Endodermal cell (in vitro differentiated cells): ENCODE results near the gene ZCCHC9. TPM values are rescaled to one million over a fixed set of nuclear protein-coding genes. Genes with fewer than 3 reads are reported as not detected.

Experiments used
- DNase-seq: peaks from one replicate; pipeline ENCODE4 v3.0.0-alpha.2; 2017
- H3K27ac ChIP-seq: 2 replicates; pipeline ENCODE4 v1.5.1; 2013; ENCODE audit warnings: mild to moderate bottlenecking, low read depth, low read length, moderate library complexity
- H3K27me3 ChIP-seq: 2 replicates; pipeline ENCODE4 v1.6.1; 2013; ENCODE audit warnings: mild to moderate bottlenecking, low read length, moderate library complexity; ENCODE audit not compliant: insufficient read depth, control insufficient read depth, poor library complexity, severe bottlenecking
- H3K36me3 ChIP-seq: 2 replicates; pipeline ENCODE4 v1.7.0; 2013; ENCODE audit warnings: mild to moderate bottlenecking, low read length, moderate library complexity; ENCODE audit not compliant: control insufficient read depth, insufficient read depth
- H3K4me1 ChIP-seq: one replicate; pipeline ENCODE4 v1.7.0; 2013; ENCODE audit warnings: low read length; ENCODE audit not compliant: control insufficient read depth, insufficient read depth
- H3K4me3 ChIP-seq: 2 replicates; pipeline ENCODE4 v1.5.1; 2013; ENCODE audit warnings: mild to moderate bottlenecking, low read length, moderate library complexity
- H3K9ac ChIP-seq: 2 replicates; pipeline ENCODE4 v1.6.1; 2013; ENCODE audit warnings: mild to moderate bottlenecking, low read length, moderate library complexity; ENCODE audit not compliant: poor library complexity, severe bottlenecking; ENCODE audit errors: extremely low read depth
- H3K9me3 ChIP-seq: 2 replicates; pipeline ENCODE4 v1.6.1; 2013; ENCODE audit warnings: mild to moderate bottlenecking, low read length, moderate library complexity; ENCODE audit not compliant: control insufficient read depth
- H3K27ac Mint-ChIP-seq: 2 replicates; pipeline ENCODE4 v1.8.0; 2020; ENCODE audit warnings: mixed read lengths
- H3K27me3 Mint-ChIP-seq: 2 replicates; pipeline ENCODE4 v1.8.0; 2021; ENCODE audit warnings: mild to moderate bottlenecking, mixed read lengths; ENCODE audit not compliant: insufficient read depth
- H3K36me3 Mint-ChIP-seq: 2 replicates; pipeline ENCODE4 v1.8.0; 2020; ENCODE audit warnings: low read depth, mixed read lengths
- H3K4me1 Mint-ChIP-seq: 2 replicates; pipeline ENCODE4 v1.8.0; 2020; ENCODE audit warnings: mixed read lengths
- H3K4me3 Mint-ChIP-seq: 2 replicates; pipeline ENCODE4 v1.8.0; 2020; ENCODE audit warnings: mild to moderate bottlenecking, moderate library complexity, mixed read lengths
- H3K9me3 Mint-ChIP-seq: 2 replicates; pipeline ENCODE4 v1.8.0; 2020; ENCODE audit warnings: mild to moderate bottlenecking, mixed read lengths
- WGBS, 2 experiments: methylation state at CpG; one replicate each; pipeline versions ENCODE4 v1.1.5 to v1.1.7; 2013; ENCODE audit warnings: missing lambda C conversion rate in 2 of 2, mixed read lengths in 1 of 2; ENCODE audit not compliant: insufficient coverage in 1 of 2, insufficient read length in 1 of 2; 5-methylcytosine and 5-hydroxymethylcytosine counted together
- total RNA-seq, 2 donors: library from RNA; stranded (reverse); fragmentation: NEBNext Ultra II Directional in 1 of 2; extraction: Animal tissue kit (Norgen Biotek cat#: 25700) in 1 of 2; gene quantifications; 2 replicates in 1 of 2; 3 replicates in 1 of 2; pipeline ENCODE4 v1.2.1, GENCODE V29; 2021
- TF ChIP-seq, protein P1 (sequence below): fragments of 200-600 bp; sonication (generic); conservative IDR thresholded peaks from 2 replicates; pipeline ENCODE4 v1.5.0; 2021; ENCODE audit warnings: antibody characterized with exemption, mild to moderate bottlenecking

Gene ZCCHC9
- total RNA-seq, 2 donors from 2014 or later = 40.1 to 40.8 TPM

- no peaks in the 10 kb centered on the region for H3K9me3 ChIP-seq
- H3K27ac ChIP-seq = no peak overlapping the region
- Mint-ChIP-seq H3K27me3 (no peaks in the 10 kb centered on the region), H3K4me3 (no peak overlapping the region), H3K9me3 (no peaks in the 10 kb centered on the region), H3K36me3 (peaks cover 15% of the 10 kb centered on the region), H3K4me1 (peaks cover 3% of the 10 kb centered on the region), H3K27ac (no peak overlapping the region)
- 78 to 88% methylated on average over 1 of the region's 1 CpG for WGBS, 2 experiments
- TF ChIP-seq, protein P1, sequence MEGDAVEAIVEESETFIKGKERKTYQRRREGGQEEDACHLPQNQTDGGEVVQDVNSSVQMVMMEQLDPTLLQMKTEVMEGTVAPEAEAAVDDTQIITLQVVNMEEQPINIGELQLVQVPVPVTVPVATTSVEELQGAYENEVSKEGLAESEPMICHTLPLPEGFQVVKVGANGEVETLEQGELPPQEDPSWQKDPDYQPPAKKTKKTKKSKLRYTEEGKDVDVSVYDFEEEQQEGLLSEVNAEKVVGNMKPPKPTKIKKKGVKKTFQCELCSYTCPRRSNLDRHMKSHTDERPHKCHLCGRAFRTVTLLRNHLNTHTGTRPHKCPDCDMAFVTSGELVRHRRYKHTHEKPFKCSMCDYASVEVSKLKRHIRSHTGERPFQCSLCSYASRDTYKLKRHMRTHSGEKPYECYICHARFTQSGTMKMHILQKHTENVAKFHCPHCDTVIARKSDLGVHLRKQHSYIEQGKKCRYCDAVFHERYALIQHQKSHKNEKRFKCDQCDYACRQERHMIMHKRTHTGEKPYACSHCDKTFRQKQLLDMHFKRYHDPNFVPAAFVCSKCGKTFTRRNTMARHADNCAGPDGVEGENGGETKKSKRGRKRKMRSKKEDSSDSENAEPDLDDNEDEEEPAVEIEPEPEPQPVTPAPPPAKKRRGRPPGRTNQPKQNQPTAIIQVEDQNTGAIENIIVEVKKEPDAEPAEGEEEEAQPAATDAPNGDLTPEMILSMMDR = no peak
- no peak for DNase-seq
- no peak overlapping the region for H3K4me3 ChIP-seq
- H3K36me3 ChIP-seq = peaks cover 34% of the 10 kb centered on the region
- H3K9ac ChIP-seq = no peak overlapping the region
- H3K27me3 ChIP-seq = no peaks in the 10 kb centered on the region
- no peaks in the 10 kb centered on the region for H3K4me1 ChIP-seq
Measured at GRCh38 chr5:81315336-81315735, 13.9 kb downstream of the ZCCHC9 start.

GRCh38 chr5:81315830-81316229 is 14.4 kb downstream of the ZCCHC9 start:
- no peak for DNase-seq
- Mint-ChIP-seq H3K36me3 (peaks cover 15% of the 10 kb centered on the region), H3K4me3 (no peak overlapping the region), H3K27ac (no peak overlapping the region), H3K27me3 (no peaks in the 10 kb centered on the region), H3K4me1 (peaks cover 3% of the 10 kb centered on the region), H3K9me3 (no peaks in the 10 kb centered on the region)
- 97% methylated on average over 3 of the region's 4 CpGs; no CpG with 5 or more reads in 1 of the 2 experiments for WGBS, 2 experiments
- TF ChIP-seq, protein P1 = no peak
- peaks cover 29% of the 10 kb centered on the region for H3K36me3 ChIP-seq
- H3K9ac ChIP-seq = no peak overlapping the region
- H3K27ac ChIP-seq = no peak overlapping the region
- H3K4me3 ChIP-seq = no peak overlapping the region
- no peaks in the 10 kb centered on the region for H3K4me1 ChIP-seq
- H3K27me3 ChIP-seq = no peaks in the 10 kb centered on the region
- no peaks in the 10 kb centered on the region for H3K9me3 ChIP-seq

- Mint-ChIP-seq H3K27ac (no peak overlapping the region), H3K36me3 (peaks cover 14% of the 10 kb centered on the region), H3K4me3 (no peak overlapping the region), H3K4me1 (peaks cover 3% of the 10 kb centered on the region), H3K27me3 (no peaks in the 10 kb centered on the region), H3K9me3 (no peaks in the 10 kb centered on the region)
- Histone ChIP-seq H3K4me3 (no peak overlapping the region), H3K27ac (no peak overlapping the region), H3K4me1 (no peaks in the 10 kb centered on the region), H3K27me3 (no peaks in the 10 kb centered on the region), H3K9ac (no peak overlapping the region), H3K9me3 (no peaks in the 10 kb centered on the region), H3K36me3 (peaks cover 21% of the 10 kb centered on the region)
- DNase-seq = no peak
- TF ChIP-seq, protein P1 = no peak
- 100% methylated on average over 1 of the region's 2 CpGs; no CpG with 5 or more reads in 1 of the 2 experiments for WGBS, 2 experiments
Measured at GRCh38 chr5:81316571-81316970, 15.2 kb downstream of the ZCCHC9 start.
